HCT116 (cell line): ENCODE data around the gene MKRN3. TPM values are rescaled to one million over a fixed set of nuclear protein-coding genes. Genes with fewer than 3 reads are reported as not detected.

Source experiments
- ATAC-seq: fragments of 200-7000 bp; cut with Tn5 transposase; 2 replicates; pipeline ENCODE4 v1.9.1; 2020; ENCODE audit warnings: mild to moderate bottlenecking, moderate library complexity
- BruUV-seq: library from RNA; stranded (reverse); fragments of 400-500 nt; replicated peaks from 2 replicates; lab custom pipeline; 2021; lab: Mats Ljungman, UMichigan
- CTCF ChIA-PET: fragments of 300-600 bp; sonication (Branson Sonifier 250); formaldehyde crosslinking; loops from one replicate; lab custom pipeline; 2021; ENCODE audit warnings: antibody characterized with exemption; lab: Charles Lee
- POLR2A ChIA-PET: fragments of 300-600, 350-600 bp; sonication (Branson Sonifier 250); formaldehyde crosslinking; loops from one replicate; lab custom pipeline; 2021; ENCODE audit warnings: antibody characterized with exemption; lab: Charles Lee
- RAD21 ChIA-PET, 2 experiments: fragments of 300-600 bp; sonication (Branson Sonifier 250); formaldehyde crosslinking; loops; one replicate each; lab custom pipeline; 2023; ENCODE audit warnings: low total read pairs in 2 of 2; ENCODE audit not compliant: uncharacterized antibody in 2 of 2, unreplicated experiment in 2 of 2, low non-redundant PET in 1 of 2; lab: Charles Lee
- DNase-seq: peaks from one replicate; pipeline ENCODE4 v3.0.0-alpha.2; 2010; ENCODE audit warnings: low read depth, low spot score
- H2AFZ ChIP-seq: fragments of 200-600 bp; shearing (Covaris generic), sonication (generic); 2 replicates; pipeline ENCODE4 v1.6.1; 2017; ENCODE audit warnings: low read depth, mixed run types, mixed read lengths, antibody characterized with exemption, low read length; ENCODE audit not compliant: poor library complexity, severe bottlenecking
- H3K27ac ChIP-seq: 2 replicates; pipeline ENCODE4 v1.5.1; 2012; ENCODE audit warnings: low read depth, low read length
- H3K27me3 ChIP-seq: fragments of 200-600 bp; sonication (generic); 2 replicates; pipeline ENCODE4 v1.6.1; 2016; ENCODE audit warnings: mixed run types, low read length, mixed read lengths; ENCODE audit not compliant: insufficient read depth
- H3K36me3 ChIP-seq, 2 experiments: fragments of 200-500 bp in 1 of 2; fragments of 200-600 bp in 1 of 2; sonication (Bioruptor generic) in 1 of 2; sonication (generic) in 1 of 2; 2 replicates each; pipeline versions ENCODE4 v1.5.1 to v1.6.1; 2014 to 2016; ENCODE audit warnings: low read length in 2 of 2, inconsistent platforms in 1 of 2, mixed read lengths in 1 of 2, mixed run types in 1 of 2; ENCODE audit not compliant: insufficient read depth in 2 of 2, control insufficient read depth in 1 of 2
- H3K4me1 ChIP-seq, 2 experiments: fragments of 200-600 bp in 1 of 2; sonication (generic) in 1 of 2; 2 replicates each; pipeline versions ENCODE4 v1.5.1 to v1.6.1; 2012 to 2017; ENCODE audit warnings: low read length in 2 of 2, inconsistent platforms in 1 of 2, mild to moderate bottlenecking in 1 of 2, mixed read lengths in 1 of 2, mixed run types in 1 of 2, moderate library complexity in 1 of 2; ENCODE audit not compliant: insufficient read depth in 2 of 2, control insufficient read depth in 1 of 2
- H3K4me2 ChIP-seq: fragments of 200-600 bp; sonication (generic); 2 replicates; pipeline ENCODE4 v1.6.1; 2017; ENCODE audit warnings: mixed run types, low read length, mixed read lengths
- H3K4me3 ChIP-seq, 2 experiments: fragments of 200-600 bp in 1 of 2; sonication (generic) in 1 of 2; replicated peaks in 1 of 2; 2 replicates each; pipeline ENCODE4 v1.5.1; 2011 to 2016; ENCODE audit warnings: low read length in 2 of 2, control low read depth in 1 of 2, low read depth in 1 of 2, mild to moderate bottlenecking in 1 of 2, mixed read lengths in 1 of 2, mixed run types in 1 of 2
- H3K79me2 ChIP-seq: fragments of 200-600 bp; sonication (generic); 2 replicates; pipeline ENCODE4 v1.6.1; 2017; ENCODE audit warnings: mild to moderate bottlenecking, mixed run types, low read length, moderate library complexity, mixed read lengths; ENCODE audit not compliant: insufficient read depth
- H3K9ac ChIP-seq: fragments of 200-600 bp; sonication (generic); 2 replicates; pipeline ENCODE4 v1.6.1; 2016; ENCODE audit warnings: low read length, mixed read lengths
- H3K9me2 ChIP-seq: fragments of 200-600 bp; sonication (generic), shearing (Covaris generic); 2 replicates; pipeline ENCODE4 v1.6.1; 2017; ENCODE audit warnings: mixed run types, mild to moderate bottlenecking, moderate library complexity; ENCODE audit not compliant: insufficient read depth
- H3K9me3 ChIP-seq, 2 experiments: fragments of 200-500 bp in 1 of 2; fragments of 200-600 bp in 1 of 2; sonication (Bioruptor generic) in 1 of 2; sonication (generic) in 1 of 2; 2 replicates each; pipeline ENCODE4 v1.6.1; 2014 to 2017; ENCODE audit warnings: low read length in 2 of 2, mixed read lengths in 2 of 2, inconsistent platforms in 1 of 2, low read depth in 1 of 2, mild to moderate bottlenecking in 1 of 2, mixed run types in 1 of 2, moderate library complexity in 1 of 2; ENCODE audit not compliant: control insufficient read depth in 1 of 2, insufficient read depth in 1 of 2
- H4K20me1 ChIP-seq: fragments of 200-600 bp; sonication (generic), shearing (Covaris generic); 2 replicates; pipeline ENCODE4 v1.6.1; 2017; ENCODE audit warnings: mixed run types, mild to moderate bottlenecking, moderate library complexity; ENCODE audit not compliant: insufficient read depth
- CEBPB ChIP-seq: IDR thresholded peaks from 2 replicates; pipeline ENCODE4 v1.6.1; 2012; ENCODE audit warnings: low read depth
- ELF1 ChIP-seq: IDR thresholded peaks from 2 replicates; pipeline ENCODE4 v1.6.1; 2012; ENCODE audit warnings: low read depth, borderline replicate concordance
- FOSL1 ChIP-seq: IDR thresholded peaks from 2 replicates; pipeline ENCODE4 v1.6.1; 2012; ENCODE audit warnings: low read depth
- JUND ChIP-seq: IDR thresholded peaks from 2 replicates; pipeline ENCODE4 v1.6.1; 2012
- POLR2AphosphoS5 ChIP-seq: IDR thresholded peaks from 2 replicates; pipeline ENCODE4 v1.6.1; 2011; ENCODE audit warnings: mild to moderate bottlenecking, low read depth, low read length, moderate library complexity
- RAD21 ChIP-seq: IDR thresholded peaks from 2 replicates; pipeline ENCODE4 v1.6.1; 2012; ENCODE audit warnings: low read depth, mild to moderate bottlenecking
- YY1 ChIP-seq: IDR thresholded peaks from 2 replicates; pipeline ENCODE4 v1.6.1; 2011; ENCODE audit warnings: low read length, low read depth, moderate library complexity, mild to moderate bottlenecking; ENCODE audit not compliant: insufficient replicate concordance; ENCODE audit errors: extremely low read depth
- ZNF274 ChIP-seq: fragments of 200-500 bp; sonication (Bioruptor generic); IDR thresholded peaks from 2 replicates; pipeline ENCODE4 v1.6.1; 2014; ENCODE audit warnings: mild to moderate bottlenecking, low read depth, low read length, inconsistent platforms
- intact Hi-C: fragments of 100-400 bp; cut with micrococcal nuclease; formaldehyde crosslinking; loops from 2 replicates; pipeline ENCODE4 v1.10.0; 2022
- total RNA-seq: library from RNA; stranded (reverse); gene quantifications from one replicate; pipeline ENCODE4 v1.2.1, GENCODE V29; 2021; ENCODE audit not compliant: unreplicated experiment
- TF ChIP-seq, protein P1 (sequence below): IDR thresholded peaks from 2 replicates; pipeline ENCODE4 v1.6.1; 2012
- TF ChIP-seq, protein P2 (sequence below): IDR thresholded peaks from 2 replicates; pipeline ENCODE4 v1.6.1; 2011; ENCODE audit warnings: mild to moderate bottlenecking, low read length, moderate library complexity; ENCODE audit not compliant: insufficient replicate concordance; ENCODE audit errors: extremely low read depth

MKRN3 gene
- total RNA-seq, 1 experiment from 2014 or later: 10.1 TPM

DNA sequence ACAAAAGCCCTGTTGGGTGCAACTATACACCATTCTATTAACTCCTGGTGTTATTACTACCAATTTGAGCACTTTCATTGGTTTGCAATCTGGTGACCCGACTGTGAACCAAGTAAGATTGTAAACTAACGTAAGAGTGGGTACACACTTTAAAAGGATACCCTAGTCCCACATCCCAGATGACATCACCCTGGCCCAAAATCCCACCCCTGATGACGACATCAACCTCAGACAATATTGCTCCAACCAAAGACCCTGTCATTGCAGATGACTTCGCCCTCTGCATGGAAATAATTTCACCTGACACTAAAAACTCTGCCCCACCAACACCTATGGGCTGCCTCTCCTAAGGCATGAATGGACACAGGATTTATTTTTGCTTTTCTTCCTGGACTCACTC, 25.6 kb upstream of the MKRN3 start:
- Histone ChIP-seq H3K9me2 (no peaks in the 10 kb centered on the region), H3K4me1 (no peaks in the 10 kb centered on the region), H4K20me1 (no peaks in the 10 kb centered on the region), H3K36me3 (no peaks in the 10 kb centered on the region), H3K9ac (no peak overlapping the region), H3K27me3 (peaks cover 19% of the 10 kb centered on the region), H3K4me3 (no peak overlapping the region), H2AFZ (no peak overlapping the region), H3K79me2 (no peaks in the 10 kb centered on the region), H3K4me2 (no peak overlapping the region), H3K27ac (no peak overlapping the region), H3K9me3 (no peaks in the 10 kb centered on the region)
- DNase-seq (no peak), ATAC-seq (no peak)
- no peak for TF ChIP-seq RAD21
- POLR2A ChIA-PET: no interaction called here
- RAD21 ChIA-PET: no interaction called here
- no TSS peak for BruUV-seq
- CTCF ChIA-PET: no interaction called here
- intact Hi-C loops: no loop called here

DNA sequence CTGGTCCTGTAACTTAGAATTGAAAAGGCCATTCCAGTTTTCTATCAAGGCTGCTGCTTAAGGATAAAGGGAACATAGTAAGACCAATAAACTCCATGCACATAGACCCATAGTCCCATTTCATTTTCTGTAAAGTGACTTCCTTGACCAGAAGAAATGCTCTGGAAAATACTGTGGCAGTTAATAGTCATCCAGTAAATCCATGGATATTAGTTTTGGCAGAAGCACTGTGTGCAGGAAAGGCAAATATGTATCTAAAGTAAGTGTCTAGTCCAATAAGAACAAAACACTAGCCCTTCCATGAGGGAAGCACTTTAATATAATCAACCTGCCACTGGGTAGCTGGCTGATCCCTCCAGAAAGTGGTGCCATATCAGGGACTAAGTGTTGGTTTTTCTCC, 19.3 kb upstream of the MKRN3 start:
- DNase-seq (no peak), ATAC-seq (no peak)
- Histone ChIP-seq H3K4me3 (no peak overlapping the region), H3K36me3 (no peaks in the 10 kb centered on the region), H3K4me1 (no peaks in the 10 kb centered on the region), H3K9ac (no peak overlapping the region), H3K4me2 (no peak overlapping the region), H3K27ac (no peak overlapping the region), H3K9me3 (no peaks in the 10 kb centered on the region), H3K27me3 (no peaks in the 10 kb centered on the region), H3K79me2 (no peaks in the 10 kb centered on the region), H4K20me1 (no peaks in the 10 kb centered on the region), H2AFZ (no peak overlapping the region), H3K9me2 (no peaks in the 10 kb centered on the region)
- ChIA-PET POLR2A (no interaction called here), RAD21 (no interaction called here), CTCF (no interaction called here)
- intact Hi-C loops: no loop called here
- TF ChIP-seq, protein P1, sequence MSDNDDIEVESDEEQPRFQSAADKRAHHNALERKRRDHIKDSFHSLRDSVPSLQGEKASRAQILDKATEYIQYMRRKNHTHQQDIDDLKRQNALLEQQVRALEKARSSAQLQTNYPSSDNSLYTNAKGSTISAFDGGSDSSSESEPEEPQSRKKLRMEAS: no peak
- no peak for TF ChIP-seq RAD21
- no TSS peak for BruUV-seq

DNA sequence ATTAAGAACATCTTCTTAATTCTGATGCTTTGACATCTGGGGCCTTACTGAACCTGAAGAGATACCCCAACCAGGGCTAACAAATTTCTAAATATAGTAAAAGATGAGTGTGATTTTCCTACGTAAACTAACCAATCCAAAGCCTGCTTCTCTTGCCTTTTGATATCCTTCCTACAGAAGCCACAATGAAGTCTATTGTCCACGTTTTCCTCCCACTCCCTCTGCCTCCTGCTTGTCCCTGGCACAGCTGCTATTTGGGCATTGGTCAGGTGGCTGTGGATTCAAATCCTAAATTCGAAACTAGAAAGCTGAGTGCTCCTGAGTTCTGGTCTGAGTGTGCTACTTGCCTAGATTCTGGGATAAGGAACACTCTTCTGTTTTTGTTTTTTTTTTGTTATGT, 17.4 kb upstream of the MKRN3 start:
- Histone ChIP-seq H3K4me3 (no peak overlapping the region), H3K4me2 (no peak overlapping the region), H3K36me3 (no peaks in the 10 kb centered on the region), H3K27ac (no peak overlapping the region), H3K4me1 (no peaks in the 10 kb centered on the region), H3K9ac (no peak overlapping the region), H3K79me2 (no peaks in the 10 kb centered on the region), H3K9me2 (no peaks in the 10 kb centered on the region), H3K9me3 (no peaks in the 10 kb centered on the region), H3K27me3 (no peaks in the 10 kb centered on the region), H4K20me1 (no peaks in the 10 kb centered on the region), H2AFZ (no peak overlapping the region)
- ChIA-PET POLR2A (no interaction called here), CTCF (no interaction called here), RAD21 (no interaction called here)
- no TSS peak for BruUV-seq
- DNase-seq (no peak), ATAC-seq (no peak)
- TF ChIP-seq POLR2AphosphoS5: no peak
- TF ChIP-seq ZNF274: no peak
- TF ChIP-seq, protein P1: no peak
- no peak for TF ChIP-seq ELF1
- TF ChIP-seq YY1: no peak
- TF ChIP-seq JUND: no peak
- TF ChIP-seq FOSL1: no peak
- TF ChIP-seq, protein P2, sequence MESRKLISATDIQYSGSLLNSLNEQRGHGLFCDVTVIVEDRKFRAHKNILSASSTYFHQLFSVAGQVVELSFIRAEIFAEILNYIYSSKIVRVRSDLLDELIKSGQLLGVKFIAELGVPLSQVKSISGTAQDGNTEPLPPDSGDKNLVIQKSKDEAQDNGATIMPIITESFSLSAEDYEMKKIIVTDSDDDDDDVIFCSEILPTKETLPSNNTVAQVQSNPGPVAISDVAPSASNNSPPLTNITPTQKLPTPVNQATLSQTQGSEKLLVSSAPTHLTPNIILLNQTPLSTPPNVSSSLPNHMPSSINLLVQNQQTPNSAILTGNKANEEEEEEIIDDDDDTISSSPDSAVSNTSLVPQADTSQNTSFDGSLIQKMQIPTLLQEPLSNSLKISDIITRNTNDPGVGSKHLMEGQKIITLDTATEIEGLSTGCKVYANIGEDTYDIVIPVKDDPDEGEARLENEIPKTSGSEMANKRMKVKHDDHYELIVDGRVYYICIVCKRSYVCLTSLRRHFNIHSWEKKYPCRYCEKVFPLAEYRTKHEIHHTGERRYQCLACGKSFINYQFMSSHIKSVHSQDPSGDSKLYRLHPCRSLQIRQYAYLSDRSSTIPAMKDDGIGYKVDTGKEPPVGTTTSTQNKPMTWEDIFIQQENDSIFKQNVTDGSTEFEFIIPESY: no peak
- no peak for TF ChIP-seq CEBPB
- intact Hi-C loops: no loop called here
